ENCODE results near the gene HS1BP3. TPM values are rescaled to one million over a fixed set of nuclear protein-coding genes. Genes with fewer than 3 reads are reported as not detected.

HS1BP3 gene
- total and polyA plus RNA-seq, 9 of the 15 experiments (the other 6 are each of a cell fraction or from before 2014, with no cell fraction given): 0.41 to 8.3 (median 5.9) TPM

DNA sequence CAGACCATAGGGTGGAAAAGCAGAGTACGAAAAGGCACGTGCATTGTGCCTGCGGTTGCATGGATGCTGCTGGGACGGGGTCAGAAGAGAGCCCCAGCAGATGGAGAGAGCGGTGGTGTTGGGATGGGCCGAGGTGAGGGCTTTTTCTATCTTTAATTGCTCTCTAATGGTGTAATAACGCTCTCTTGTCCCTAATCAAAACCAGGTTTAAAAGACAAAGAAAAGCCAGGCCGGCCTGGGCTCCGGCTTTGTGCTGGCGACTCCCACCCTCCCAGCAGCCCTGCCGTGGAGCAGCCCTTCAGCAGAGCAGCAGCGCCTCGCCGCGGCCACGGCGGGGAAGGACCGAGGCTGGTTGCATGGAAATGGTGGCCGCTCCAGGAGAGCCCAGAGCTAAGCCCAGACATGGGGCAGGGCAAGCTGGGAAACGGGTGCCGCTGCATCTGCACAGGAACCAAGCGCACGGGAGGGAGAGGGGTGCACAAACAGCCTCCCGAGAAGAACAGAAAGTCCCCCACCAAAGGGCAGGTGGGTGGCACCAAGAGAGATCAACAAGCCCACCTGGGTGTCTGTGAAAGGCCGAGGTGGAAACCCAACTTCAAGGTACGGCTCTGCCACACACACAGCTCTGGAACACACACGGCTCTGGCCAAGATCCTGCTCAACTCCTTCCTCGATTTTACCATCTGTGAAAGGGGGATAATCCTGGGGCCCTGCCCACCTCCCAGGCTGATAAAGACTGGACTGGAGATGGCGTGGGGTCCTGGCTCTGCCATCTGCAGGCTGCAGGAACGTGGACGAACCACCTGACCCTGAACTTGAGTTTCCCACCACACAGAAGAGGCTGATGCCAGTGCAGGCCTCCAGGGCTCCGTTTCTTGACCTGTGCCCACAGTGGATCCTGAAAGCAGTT lies 15.0 kb downstream of the HS1BP3 start (continued):
- TF ChIP-seq, protein P1, sequence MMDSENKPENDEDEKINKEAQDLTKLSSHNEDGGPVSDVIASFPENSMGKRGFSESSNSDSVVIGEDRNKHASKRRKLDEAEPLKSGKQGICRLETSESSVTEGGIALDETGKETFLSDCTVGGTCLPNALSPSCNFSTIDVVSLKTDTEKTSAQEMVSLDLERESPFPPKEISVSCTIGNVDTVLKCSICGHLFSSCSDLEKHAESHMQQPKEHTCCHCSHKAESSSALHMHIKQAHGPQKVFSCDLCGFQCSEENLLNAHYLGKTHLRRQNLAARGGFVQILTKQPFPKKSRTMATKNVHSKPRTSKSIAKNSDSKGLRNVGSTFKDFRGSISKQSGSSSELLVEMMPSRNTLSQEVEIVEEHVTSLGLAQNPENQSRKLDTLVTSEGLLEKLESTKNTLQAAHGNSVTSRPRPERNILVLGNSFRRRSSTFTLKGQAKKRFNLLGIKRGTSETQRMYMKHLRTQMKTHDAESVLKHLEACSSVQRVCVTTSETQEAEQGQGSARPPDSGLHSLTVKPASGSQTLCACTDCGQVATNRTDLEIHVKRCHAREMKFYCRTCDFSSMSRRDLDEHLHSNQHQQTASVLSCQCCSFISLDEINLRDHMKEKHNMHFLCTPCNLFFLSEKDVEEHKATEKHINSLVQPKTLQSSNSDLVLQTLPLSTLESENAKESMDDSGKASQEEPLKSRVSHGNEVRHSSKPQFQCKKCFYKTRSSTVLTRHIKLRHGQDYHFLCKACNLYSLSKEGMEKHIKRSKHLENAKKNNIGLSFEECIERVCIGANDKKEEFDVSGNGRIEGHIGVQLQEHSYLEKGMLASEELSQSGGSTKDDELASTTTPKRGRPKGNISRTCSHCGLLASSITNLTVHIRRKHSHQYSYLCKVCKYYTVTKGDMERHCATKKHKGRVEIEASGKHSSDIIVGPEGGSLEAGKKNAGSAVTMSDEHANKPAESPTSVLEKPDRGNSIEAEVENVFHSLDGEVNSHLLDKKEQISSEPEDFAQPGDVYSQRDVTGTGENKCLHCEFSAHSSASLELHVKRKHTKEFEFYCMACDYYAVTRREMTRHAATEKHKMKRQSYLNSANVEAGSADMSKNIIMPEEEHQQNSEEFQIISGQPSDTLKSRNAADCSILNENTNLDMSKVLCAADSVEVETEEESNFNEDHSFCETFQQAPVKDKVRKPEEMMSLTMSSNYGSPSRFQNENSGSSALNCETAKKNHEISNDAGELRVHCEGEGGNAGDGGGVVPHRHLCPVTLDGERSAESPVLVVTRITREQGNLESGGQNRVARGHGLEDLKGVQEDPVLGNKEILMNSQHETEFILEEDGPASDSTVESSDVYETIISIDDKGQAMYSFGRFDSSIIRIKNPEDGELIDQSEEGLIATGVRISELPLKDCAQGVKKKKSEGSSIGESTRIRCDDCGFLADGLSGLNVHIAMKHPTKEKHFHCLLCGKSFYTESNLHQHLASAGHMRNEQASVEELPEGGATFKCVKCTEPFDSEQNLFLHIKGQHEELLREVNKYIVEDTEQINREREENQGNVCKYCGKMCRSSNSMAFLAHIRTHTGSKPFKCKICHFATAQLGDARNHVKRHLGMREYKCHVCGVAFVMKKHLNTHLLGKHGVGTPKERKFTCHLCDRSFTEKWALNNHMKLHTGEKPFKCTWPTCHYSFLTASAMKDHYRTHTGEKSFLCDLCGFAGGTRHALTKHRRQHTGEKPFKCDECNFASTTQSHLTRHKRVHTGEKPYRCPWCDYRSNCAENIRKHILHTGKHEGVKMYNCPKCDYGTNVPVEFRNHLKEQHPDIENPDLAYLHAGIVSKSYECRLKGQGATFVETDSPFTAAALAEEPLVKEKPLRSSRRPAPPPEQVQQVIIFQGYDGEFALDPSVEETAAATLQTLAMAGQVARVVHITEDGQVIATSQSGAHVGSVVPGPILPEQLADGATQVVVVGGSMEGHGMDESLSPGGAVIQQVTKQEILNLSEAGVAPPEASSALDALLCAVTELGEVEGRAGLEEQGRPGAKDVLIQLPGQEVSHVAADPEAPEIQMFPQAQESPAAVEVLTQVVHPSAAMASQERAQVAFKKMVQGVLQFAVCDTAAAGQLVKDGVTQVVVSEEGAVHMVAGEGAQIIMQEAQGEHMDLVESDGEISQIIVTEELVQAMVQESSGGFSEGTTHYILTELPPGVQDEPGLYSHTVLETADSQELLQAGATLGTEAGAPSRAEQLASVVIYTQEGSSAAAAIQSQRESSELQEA (IDR thresholded peaks at IDR 0.05; ENCODE audit: low read depth): no peak
- TF ChIP-seq KLF10 (CRISPR knock-in tag; IDR thresholded peaks at IDR 0.05) (no peak), EP300 (IDR thresholded peaks at IDR 0.05; ENCODE audit: low read length) (no peak), CCAR2 (IDR thresholded peaks at IDR 0.05; ENCODE audit: low read depth, low read length) (no peak), ZC3H11A (IDR thresholded peaks at IDR 0.05; ENCODE audit: low read depth, low read length) (0 out of 2 replicates have a peak, but pooled peaks have one; percentile 62), CC2D1A (IDR thresholded peaks at IDR 0.05) (peak; percentile 74), CHD2 (IDR thresholded peaks at IDR 0.05; ENCODE audit: low read depth, low read length) (no peak), KDM1A (IDR thresholded peaks at IDR 0.05) (no peak), PCBP1 (IDR thresholded peaks at IDR 0.05; ENCODE audit: low read depth, low read length, poor library complexity, severe bottlenecking) (no peak), ATF1 (CRISPR knock-in tag; IDR thresholded peaks at IDR 0.05) (no peak), ATF1 (tag; IDR thresholded peaks at IDR 0.05) (no peak), SREBF1 (IDR thresholded peaks at IDR 0.05; ENCODE audit: borderline replicate concordance, low read depth, low read length) (no peak), TAF7 (tag; IDR thresholded peaks at IDR 0.05) (no peak)
- TF ChIP-seq, protein P2, sequence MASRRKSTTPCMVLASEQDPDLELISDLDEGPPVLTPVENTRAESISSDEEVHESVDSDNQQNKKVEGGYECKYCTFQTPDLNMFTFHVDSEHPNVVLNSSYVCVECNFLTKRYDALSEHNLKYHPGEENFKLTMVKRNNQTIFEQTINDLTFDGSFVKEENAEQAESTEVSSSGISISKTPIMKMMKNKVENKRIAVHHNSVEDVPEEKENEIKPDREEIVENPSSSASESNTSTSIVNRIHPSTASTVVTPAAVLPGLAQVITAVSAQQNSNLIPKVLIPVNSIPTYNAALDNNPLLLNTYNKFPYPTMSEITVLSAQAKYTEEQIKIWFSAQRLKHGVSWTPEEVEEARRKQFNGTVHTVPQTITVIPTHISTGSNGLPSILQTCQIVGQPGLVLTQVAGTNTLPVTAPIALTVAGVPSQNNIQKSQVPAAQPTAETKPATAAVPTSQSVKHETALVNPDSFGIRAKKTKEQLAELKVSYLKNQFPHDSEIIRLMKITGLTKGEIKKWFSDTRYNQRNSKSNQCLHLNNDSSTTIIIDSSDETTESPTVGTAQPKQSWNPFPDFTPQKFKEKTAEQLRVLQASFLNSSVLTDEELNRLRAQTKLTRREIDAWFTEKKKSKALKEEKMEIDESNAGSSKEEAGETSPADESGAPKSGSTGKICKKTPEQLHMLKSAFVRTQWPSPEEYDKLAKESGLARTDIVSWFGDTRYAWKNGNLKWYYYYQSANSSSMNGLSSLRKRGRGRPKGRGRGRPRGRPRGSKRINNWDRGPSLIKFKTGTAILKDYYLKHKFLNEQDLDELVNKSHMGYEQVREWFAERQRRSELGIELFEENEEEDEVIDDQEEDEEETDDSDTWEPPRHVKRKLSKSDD (conservative IDR thresholded peaks at IDR 0.05; ENCODE audit: low read length): no peak
- TF ChIP-seq, protein P3, sequence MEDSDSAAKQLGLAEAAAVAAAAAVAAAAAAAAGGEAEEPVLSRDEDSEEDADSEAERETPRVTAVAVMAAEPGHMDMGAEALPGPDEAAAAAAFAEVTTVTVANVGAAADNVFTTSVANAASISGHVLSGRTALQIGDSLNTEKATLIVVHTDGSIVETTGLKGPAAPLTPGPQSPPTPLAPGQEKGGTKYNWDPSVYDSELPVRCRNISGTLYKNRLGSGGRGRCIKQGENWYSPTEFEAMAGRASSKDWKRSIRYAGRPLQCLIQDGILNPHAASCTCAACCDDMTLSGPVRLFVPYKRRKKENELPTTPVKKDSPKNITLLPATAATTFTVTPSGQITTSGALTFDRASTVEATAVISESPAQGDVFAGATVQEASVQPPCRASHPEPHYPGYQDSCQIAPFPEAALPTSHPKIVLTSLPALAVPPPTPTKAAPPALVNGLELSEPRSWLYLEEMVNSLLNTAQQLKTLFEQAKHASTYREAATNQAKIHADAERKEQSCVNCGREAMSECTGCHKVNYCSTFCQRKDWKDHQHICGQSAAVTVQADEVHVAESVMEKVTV (CRISPR knock-in tag; IDR thresholded peaks at IDR 0.05): peak; percentile 98
- TF ChIP-seq, protein P4, sequence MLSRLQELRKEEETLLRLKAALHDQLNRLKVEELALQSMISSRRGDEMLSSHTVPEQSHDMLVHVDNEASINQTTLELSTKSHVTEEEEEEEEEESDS (CRISPR knock-in tag; IDR thresholded peaks at IDR 0.05): no peak
